Hepatocyte (in vitro differentiated cells): ENCODE results near the gene MUC6.

Experiments
- CTCF ChIP-seq: fragments of 200-600 bp; sonication (generic); IDR thresholded peaks from 2 replicates; pipeline ENCODE4 v1.5.1; 2016; ENCODE audit warnings: antibody characterized with exemption, mild to moderate bottlenecking; ENCODE audit not compliant: poor library complexity
- EZH2 ChIP-seq: fragments of 200-600 bp; sonication (generic); IDR thresholded peaks from 2 replicates; pipeline ENCODE4 v1.6.1; 2016; ENCODE audit warnings: antibody characterized with exemption, mild to moderate bottlenecking, borderline replicate concordance

DNA sequence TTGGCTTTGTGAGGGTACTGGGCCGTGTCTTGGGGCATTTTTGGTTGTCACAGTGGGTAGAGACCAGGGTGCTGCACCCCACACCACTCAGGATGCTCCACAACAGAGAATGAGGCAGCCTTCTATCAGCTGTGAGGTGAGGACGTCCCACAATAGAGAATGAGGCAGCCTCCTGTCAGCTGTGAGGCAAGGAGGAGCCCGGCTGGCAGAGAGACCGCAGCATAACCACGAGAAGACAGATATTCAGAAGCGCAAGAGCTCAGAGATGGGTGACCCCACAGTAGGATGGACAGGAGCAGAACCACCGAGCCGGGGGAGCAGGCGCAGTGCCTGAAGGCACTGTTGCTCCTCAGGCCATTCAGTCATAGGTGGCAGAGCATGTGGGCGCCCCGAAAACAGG lies 63.3 kb downstream of the MUC6 start:
- TF ChIP-seq CTCF, result no peak
- no peak for TF ChIP-seq EZH2
